Suprapubic skin (tissue), 4 donors: ENCODE data around the gene TMEM258.

ENCODE experiments used
- POLR2A ChIP-seq, 2 donors: fragments of 450-650 bp; IDR thresholded peaks; one replicate each; pipeline ENCODE4 v1.6.1; 2017; ENCODE audit warnings: antibody characterized with exemption in 2 of 2, mild to moderate bottlenecking in 2 of 2, moderate library complexity in 2 of 2
- POLR2AphosphoS5 ChIP-seq, 3 donors: sonication (generic); formaldehyde crosslinking; IDR thresholded peaks; one replicate each; pipeline ENCODE4 v1.6.1; 2017; ENCODE audit warnings: antibody characterized with exemption in 3 of 3
- TF ChIP-seq, protein P1 (sequence below), 2 donors: fragments of 200-600 bp in 1 of 2; fragments of 450-650 bp in 1 of 2; sonication (generic) in 1 of 2; IDR thresholded peaks; one replicate each; pipeline ENCODE4 v1.5.1; 2016 to 2019; ENCODE audit warnings: antibody characterized with exemption in 2 of 2, mild to moderate bottlenecking in 1 of 2, moderate library complexity in 1 of 2

GRCh38 chr11:61762798-61763197 lies 29.6 kb downstream of the TMEM258 start:
- no peak for TF ChIP-seq POLR2AphosphoS5 (IDR thresholded peaks at IDR 0.05)
- TF ChIP-seq, protein P1, sequence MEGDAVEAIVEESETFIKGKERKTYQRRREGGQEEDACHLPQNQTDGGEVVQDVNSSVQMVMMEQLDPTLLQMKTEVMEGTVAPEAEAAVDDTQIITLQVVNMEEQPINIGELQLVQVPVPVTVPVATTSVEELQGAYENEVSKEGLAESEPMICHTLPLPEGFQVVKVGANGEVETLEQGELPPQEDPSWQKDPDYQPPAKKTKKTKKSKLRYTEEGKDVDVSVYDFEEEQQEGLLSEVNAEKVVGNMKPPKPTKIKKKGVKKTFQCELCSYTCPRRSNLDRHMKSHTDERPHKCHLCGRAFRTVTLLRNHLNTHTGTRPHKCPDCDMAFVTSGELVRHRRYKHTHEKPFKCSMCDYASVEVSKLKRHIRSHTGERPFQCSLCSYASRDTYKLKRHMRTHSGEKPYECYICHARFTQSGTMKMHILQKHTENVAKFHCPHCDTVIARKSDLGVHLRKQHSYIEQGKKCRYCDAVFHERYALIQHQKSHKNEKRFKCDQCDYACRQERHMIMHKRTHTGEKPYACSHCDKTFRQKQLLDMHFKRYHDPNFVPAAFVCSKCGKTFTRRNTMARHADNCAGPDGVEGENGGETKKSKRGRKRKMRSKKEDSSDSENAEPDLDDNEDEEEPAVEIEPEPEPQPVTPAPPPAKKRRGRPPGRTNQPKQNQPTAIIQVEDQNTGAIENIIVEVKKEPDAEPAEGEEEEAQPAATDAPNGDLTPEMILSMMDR (IDR thresholded peaks at IDR 0.05) = no peak
- no peak for TF ChIP-seq POLR2A (IDR thresholded peaks at IDR 0.05)
